Stomach (tissue), 9 donors: ENCODE results near the gene EFNA4. TPM values are rescaled to one million over a fixed set of nuclear protein-coding genes. Genes with fewer than 3 reads are reported as not detected.

Experiments used
- DNase-seq, 2 donors: peaks; one replicate each; pipeline versions ENCODE4 v3.0.0 to v3.0.0-alpha.2; 2013 to 2019
- H3K27ac ChIP-seq, 5 donors: fragments of 200-600 bp in 4 of 5; sonication (generic) in 4 of 5; one replicate each; pipeline ENCODE4 v1.5.1; 2013 to 2019; ENCODE audit warnings: mild to moderate bottlenecking in 1 of 5, moderate library complexity in 1 of 5
- H3K27me3 ChIP-seq, 3 donors: fragments of 200-600 bp; sonication (generic); one replicate each; pipeline ENCODE4 v1.5.1; 2017 to 2019; ENCODE audit warnings: mixed run types in 1 of 3
- H3K36me3 ChIP-seq, 4 donors: fragments of 200-600 bp; sonication (generic); 1 replicate in 3 of 4; 2 replicates in 1 of 4; pipeline ENCODE4 v1.5.1; 2016 to 2019
- H3K4me1 ChIP-seq, 4 donors: fragments of 200-600 bp; sonication (generic); one replicate each; pipeline ENCODE4 v1.5.1; 2016 to 2019
- H3K4me3 ChIP-seq, 4 donors: fragments of 200-600 bp; sonication (generic) in 3 of 4; one replicate each; pipeline ENCODE4 v1.5.1; 2016 to 2019; ENCODE audit warnings: mild to moderate bottlenecking in 1 of 4
- H3K9me3 ChIP-seq, 4 donors: fragments of 200-600 bp; sonication (generic); one replicate each; pipeline ENCODE4 v1.5.1; 2016 to 2019
- CTCF ChIP-seq, 7 experiments: fragments of 450-650 bp in 4 of 7; fragments of 200-600 bp in 3 of 7; sonication (generic) in 3 of 7; IDR thresholded peaks; one replicate each; pipeline ENCODE4 v1.5.1; 2016 to 2019; ENCODE audit warnings: antibody characterized with exemption in 7 of 7, control low read depth in 2 of 7, mild to moderate bottlenecking in 1 of 7
- EP300 ChIP-seq: sonication (generic); formaldehyde crosslinking; IDR thresholded peaks from one replicate; pipeline ENCODE4 v1.6.1; 2017; ENCODE audit warnings: antibody characterized with exemption
- POLR2A ChIP-seq, 4 donors: fragments of 450-650 bp; IDR thresholded peaks; one replicate each; pipeline ENCODE4 v1.6.1; 2016; ENCODE audit warnings: antibody characterized with exemption in 4 of 4, control low read depth in 2 of 4, mild to moderate bottlenecking in 1 of 4, moderate library complexity in 1 of 4
- POLR2AphosphoS5 ChIP-seq, 3 donors: sonication (generic); formaldehyde crosslinking; IDR thresholded peaks; one replicate each; pipeline ENCODE4 v1.6.1; 2016; ENCODE audit warnings: antibody characterized with exemption in 3 of 3
- WGBS, 5 donors: extraction: QIAGEN DNeasy Blood & Tissue Kit in 3 of 5; methylation state at CpG; one replicate each; pipeline versions ENCODE4 v1.1.5 to v1.1.7; 2013 to 2018; 5-methylcytosine and 5-hydroxymethylcytosine counted together
- intact Hi-C: fragments of 100-400 bp; cut with DNase I; formaldehyde crosslinking; loops from one replicate; pipeline ENCODE4 v1.15.1; 2023; ENCODE audit warnings: low total_unique reads
- polyA plus RNA-seq, 3 donors: library from polyadenylated mRNA; stranded (reverse); fragments of 200-250 nt; gene quantifications; one replicate each; pipeline ENCODE4 v1.2.3, GENCODE V29; 2013
- total RNA-seq, 5 donors: library from RNA; depleted of rRNA; stranded (reverse); fragments of >200 nt; gene quantifications; one replicate each; pipeline versions ENCODE4 v1.1.0 to v1.2.3, GENCODE V29; 2014 to 2016
- donor health status: healthy with polysubstance abuse.
- donor health status: Bipolar disorder and iron deficiency.
- donor health status: healthy.

EFNA4 gene
- total and polyA plus RNA-seq, 8 donors: 3.5 to 13.2 (median 6.2) TPM; not detected in 2

GRCh38 chr1:155037851-155038441 lies 25.6 kb upstream of the EFNA4 start:
- H3K27ac ChIP-seq: peak overlapping the region in 2 of 5 donors; percentile 45 to 59
- no peaks in the 10 kb centered on the region for H3K9me3 ChIP-seq
- DNase-seq: no peak
- 70 to 80% (median 75%) methylated on average over 6 of the region's 6 CpGs for WGBS, 5 donors
- H3K4me1 ChIP-seq: peaks cover 12 to 18% (median 15%) of the 10 kb centered on the region in 4 donors
- TF ChIP-seq POLR2AphosphoS5 (IDR thresholded peaks at IDR 0.05) (no peak), EP300 (no peak)
- H3K4me3 ChIP-seq: no peak overlapping the region
- no peaks in the 10 kb centered on the region for H3K27me3 ChIP-seq
- intact Hi-C loops: no loop called here
- H3K36me3 ChIP-seq: no peaks in the 10 kb centered on the region

- intact Hi-C loops: no loop called here
- peak; percentile 61 to 66 for DNase-seq
- WGBS, 5 donors: 22 to 32% (median 24%) methylated on average over 8 of the region's 8 CpGs
- H3K4me1 ChIP-seq: peaks cover 12 to 26% (median 20%) of the 10 kb centered on the region in 4 donors
- H3K27ac ChIP-seq: peak overlapping the region in 3 of 5 donors; percentile 45 to 59 (median 48)
- H3K4me3 ChIP-seq: no peak overlapping the region
- H3K27me3 ChIP-seq: no peaks in the 10 kb centered on the region
- no peak for TF ChIP-seq POLR2A (IDR thresholded peaks at IDR 0.05)
- no peak for TF ChIP-seq CTCF (IDR thresholded peaks at IDR 0.05)
- TF ChIP-seq POLR2AphosphoS5 (IDR thresholded peaks at IDR 0.05): peak in 2 of 3 donors; percentile 8 to 58
- TF ChIP-seq EP300: no peak
- H3K36me3 ChIP-seq: no peaks in the 10 kb centered on the region
- H3K9me3 ChIP-seq: no peaks in the 10 kb centered on the region
These were observed 24.8 kb upstream of the EFNA4 start for GRCh38 chr1:155038602-155039307.

GRCh38 chr1:155039308-155039669 lies 24.3 kb upstream of the EFNA4 start:
- no peak for DNase-seq
- peaks cover 16 to 31% (median 25%) of the 10 kb centered on the region in 4 donors for H3K4me1 ChIP-seq
- TF ChIP-seq CTCF (IDR thresholded peaks at IDR 0.05) (no peak), POLR2AphosphoS5 (IDR thresholded peaks at IDR 0.05) (no peak)
- H3K4me3 ChIP-seq: no peak overlapping the region
- no peaks in the 10 kb centered on the region for H3K36me3 ChIP-seq
- peak overlapping the region in 2 of 5 donors; percentile 45 to 59 for H3K27ac ChIP-seq
- no peaks in the 10 kb centered on the region for H3K27me3 ChIP-seq
- WGBS, 5 donors: 70 to 84% (median 76%) methylated on average over 3 to 4 of the region's 4 CpGs
- H3K9me3 ChIP-seq: no peaks in the 10 kb centered on the region
- intact Hi-C loops: no loop called here

- Histone ChIP-seq H3K4me1 (peaks cover 24 to 44% (median 36%) of the 10 kb centered on the region in 4 donors), H3K27ac (no peak overlapping the region), H3K27me3 (no peaks in the 10 kb centered on the region), H3K9me3 (no peaks in the 10 kb centered on the region), H3K36me3 (no peaks in the 10 kb centered on the region), H3K4me3 (no peak overlapping the region)
- 86 to 92% (median 91%) methylated on average over 12 to 14 of the region's 14 CpGs for WGBS, 5 donors
- TF ChIP-seq POLR2A (IDR thresholded peaks at IDR 0.05): no peak
- no peak for TF ChIP-seq EP300
- no peak for TF ChIP-seq POLR2AphosphoS5 (IDR thresholded peaks at IDR 0.05)
- TF ChIP-seq CTCF (IDR thresholded peaks at IDR 0.05): no peak
- no peak for DNase-seq
- intact Hi-C loops: no loop called here
These were observed 23.0 kb upstream of the EFNA4 start for GRCh38 chr1:155040358-155041093.
